CD4-positive, alpha-beta T cell treated with Interleukin-6 for 4 hours (primary cell): Measurements from ENCODE around the gene ANKFY1.
"Not testable (repeated sequence)": the region's sequence is repeated elsewhere in the genome, so short reads cannot be mapped to it uniquely, and the experiment has no call there.

Experiments used
- DNase-seq: peaks from one replicate; pipeline ENCODE4 v3.0.0-alpha.2; 2020; ENCODE audit warnings: mixed read lengths

Gene ANKFY1

GRCh38 chr17:4209611-4210010 lies 54.2 kb downstream of the ANKFY1 start:
- DNase-seq: no peak

GRCh38 chr17:4208238-4208637 lies 55.5 kb downstream of the ANKFY1 start:
- DNase-seq: no peak

- DNase-seq: no peak
Observed at GRCh38 chr17:4206962-4207361, 56.8 kb downstream of the ANKFY1 start.

- no peak for DNase-seq
Observed at GRCh38 chr17:4205917-4206316, 57.9 kb downstream of the ANKFY1 start.

GRCh38 chr17:4204710-4205173 lies 59.0 kb downstream of the ANKFY1 start:
- no peak for DNase-seq

- DNase-seq: no peak
Observed at GRCh38 chr17:4204190-4204589, 59.6 kb downstream of the ANKFY1 start.

GRCh38 chr17:4201226-4201625 lies 62.6 kb downstream of the ANKFY1 start:
- no peak for DNase-seq

GRCh38 chr17:4199818-4200402 lies 63.9 kb downstream of the ANKFY1 start:
- peak; percentile 45 for DNase-seq

- no peak for DNase-seq
Observed at GRCh38 chr17:4198995-4199394, 64.8 kb downstream of the ANKFY1 start.

- no peak for DNase-seq
Observed at GRCh38 chr17:4195306-4195705, 68.5 kb downstream of the ANKFY1 start.

- DNase-seq: no peak
Observed at GRCh38 chr17:4194796-4195195, 69.0 kb downstream of the ANKFY1 start.

- DNase-seq: not testable (repeated sequence)
Observed at GRCh38 chr17:4190791-4191190, 73.0 kb downstream of the ANKFY1 start.

- peak; percentile 32 for DNase-seq
Observed at GRCh38 chr17:4189280-4189679, 74.5 kb downstream of the ANKFY1 start.

GRCh38 chr17:4188076-4188475 lies 75.7 kb downstream of the ANKFY1 start:
- no peak for DNase-seq

GRCh38 chr17:4187076-4187475 lies 76.7 kb downstream of the ANKFY1 start:
- no peak for DNase-seq

GRCh38 chr17:4186357-4186881 lies 77.4 kb downstream of the ANKFY1 start:
- DNase-seq: no peak

- DNase-seq: no peak
Observed at GRCh38 chr17:4185656-4186055, 78.1 kb downstream of the ANKFY1 start.

GRCh38 chr17:4184811-4185210 lies 79.0 kb downstream of the ANKFY1 start:
- DNase-seq: no peak

- no peak for DNase-seq
Observed at GRCh38 chr17:4182043-4182442, 81.7 kb downstream of the ANKFY1 start.

GRCh38 chr17:4180791-4181190 lies 83.0 kb downstream of the ANKFY1 start:
- no peak for DNase-seq

- no peak for DNase-seq
Observed at GRCh38 chr17:4179071-4179470, 84.7 kb downstream of the ANKFY1 start.

GRCh38 chr17:4178651-4179050 lies 85.1 kb downstream of the ANKFY1 start:
- DNase-seq: no peak

- DNase-seq: no peak
Observed at GRCh38 chr17:4177806-4178205, 86.0 kb downstream of the ANKFY1 start.

- peak; percentile 10 for DNase-seq
Observed at GRCh38 chr17:4176808-4177472, 86.8 kb downstream of the ANKFY1 start.
